HepG2 (cell line): ENCODE results near the gene TRIM67. TPM values are rescaled to one million over a fixed set of nuclear protein-coding genes. Genes with fewer than 3 reads are reported as not detected.
A peak's percentile ranks its signal among the peaks of the same experiment; 100 is the strongest.

Source experiments
- BCL6 ChIP-seq: IDR thresholded peaks from 2 replicates; pipeline ENCODE4 v1.6.1; 2016; ENCODE audit warnings: missing genetic modification reagents, missing compliant biosample characterization
- DPF2 ChIP-seq: sonication (generic); formaldehyde crosslinking; IDR thresholded peaks from 2 replicates; pipeline ENCODE4 v1.4.0; 2020; ENCODE audit warnings: mild to moderate bottlenecking, low read depth, missing genetic modification reagents, borderline replicate concordance
- GABPB1 ChIP-seq: IDR thresholded peaks from 2 replicates; pipeline ENCODE4 v1.6.1; 2016; ENCODE audit warnings: mild to moderate bottlenecking, missing genetic modification reagents, moderate library complexity, missing compliant biosample characterization
- ISL2 ChIP-seq: sonication (generic); formaldehyde crosslinking; IDR thresholded peaks from 2 replicates; pipeline ENCODE4 v1.5.0; 2020; ENCODE audit warnings: missing genetic modification reagents
- SOX13 ChIP-seq, 3 experiments: fragments of 450-650 bp in 1 of 3; sonication (generic) in 1 of 3; formaldehyde crosslinking in 1 of 3; IDR thresholded peaks in 2 of 3; conservative IDR thresholded peaks in 1 of 3; 2 replicates each; pipeline versions ENCODE4 v1.5.0 to v1.6.1; 2016 to 2020; ENCODE audit warnings: antibody characterized with exemption in 1 of 3, mild to moderate bottlenecking in 1 of 3, missing compliant biosample characterization in 1 of 3, missing genetic modification reagents in 1 of 3, moderate library complexity in 1 of 3
- TAF15 ChIP-seq: fragments of 200-400 bp; formaldehyde crosslinking; IDR thresholded peaks from one replicate; pipeline ENCODE4 v1.6.1; 2018; ENCODE audit warnings: mild to moderate bottlenecking, low read depth, low read length; ENCODE audit not compliant: poor library complexity, severe bottlenecking
- TCF12 ChIP-seq, 2 experiments: fragments of 450-650 bp in 1 of 2; sonication (generic) in 1 of 2; formaldehyde crosslinking in 1 of 2; IDR thresholded peaks; 2 replicates each; pipeline versions ENCODE4 v1.6.1 to v1.8.0; 2017 to 2022; ENCODE audit warnings: antibody characterized with exemption in 1 of 2, mild to moderate bottlenecking in 1 of 2, missing genetic modification reagents in 1 of 2, moderate library complexity in 1 of 2
- ZNF776 ChIP-seq: sonication (generic); formaldehyde crosslinking; IDR thresholded peaks from 2 replicates; pipeline ENCODE4 v1.4.0; 2020; ENCODE audit warnings: mild to moderate bottlenecking, missing genetic modification reagents
- polyA plus RNA-seq, 8 experiments: library from polyadenylated mRNA; depleted of rRNA in 3 of 8; stranded (reverse) in 7 of 8; unstranded in 1 of 8; fragments of >200 nt; fragmentation: Illumina TruSeq in 4 of 8; extraction: Trizol in 4 of 8; gene quantifications; 2 replicates each; pipeline versions ENCODE4 v1.2.1 to v1.2.3, GENCODE V29; 2011 to 2016; ENCODE audit warnings: low read depth in 4 of 8, missing spikeins in 1 of 8, mixed read lengths in 1 of 8; ENCODE audit not compliant: insufficient read depth in 1 of 8
- total RNA-seq, 5 experiments: library from RNA; depleted of rRNA; stranded (reverse); fragments of >200 nt; fragmentation: Illumina TruSeq; extraction: Trizol; gene quantifications; 2 replicates each; pipeline ENCODE4 v1.2.3, GENCODE V29; 2016; ENCODE audit warnings: low read depth in 1 of 5
- TF ChIP-seq, protein P1 (sequence below): IDR thresholded peaks from 2 replicates; pipeline ENCODE4 v1.4.0; 2020; ENCODE audit warnings: mild to moderate bottlenecking, missing genetic modification reagents
- TF ChIP-seq, protein P2 (sequence below): sonication (generic); formaldehyde crosslinking; IDR thresholded peaks from 2 replicates; pipeline ENCODE4 v1.9.0; 2022; ENCODE audit warnings: missing genetic modification reagents, mild to moderate bottlenecking, borderline replicate concordance
- TF ChIP-seq, protein P3 (sequence below): sonication (generic); formaldehyde crosslinking; IDR thresholded peaks from 2 replicates; pipeline ENCODE4 v1.9.0; 2021; ENCODE audit warnings: missing genetic modification reagents, borderline replicate concordance
- TF ChIP-seq, protein P4 (sequence below), 2 experiments: sonication (generic) in 1 of 2; formaldehyde crosslinking in 1 of 2; IDR thresholded peaks; 2 replicates each; pipeline versions ENCODE4 v1.4.0 to v1.6.1; 2016 to 2020; ENCODE audit warnings: borderline replicate concordance in 1 of 2, low read depth in 1 of 2, mild to moderate bottlenecking in 1 of 2, missing genetic modification reagents in 1 of 2

Gene TRIM67
- total and polyA plus RNA-seq, 2 of the 13 experiments (the other 11 are each of a cell fraction or from before 2014, with no cell fraction given) = not detected

DNA sequence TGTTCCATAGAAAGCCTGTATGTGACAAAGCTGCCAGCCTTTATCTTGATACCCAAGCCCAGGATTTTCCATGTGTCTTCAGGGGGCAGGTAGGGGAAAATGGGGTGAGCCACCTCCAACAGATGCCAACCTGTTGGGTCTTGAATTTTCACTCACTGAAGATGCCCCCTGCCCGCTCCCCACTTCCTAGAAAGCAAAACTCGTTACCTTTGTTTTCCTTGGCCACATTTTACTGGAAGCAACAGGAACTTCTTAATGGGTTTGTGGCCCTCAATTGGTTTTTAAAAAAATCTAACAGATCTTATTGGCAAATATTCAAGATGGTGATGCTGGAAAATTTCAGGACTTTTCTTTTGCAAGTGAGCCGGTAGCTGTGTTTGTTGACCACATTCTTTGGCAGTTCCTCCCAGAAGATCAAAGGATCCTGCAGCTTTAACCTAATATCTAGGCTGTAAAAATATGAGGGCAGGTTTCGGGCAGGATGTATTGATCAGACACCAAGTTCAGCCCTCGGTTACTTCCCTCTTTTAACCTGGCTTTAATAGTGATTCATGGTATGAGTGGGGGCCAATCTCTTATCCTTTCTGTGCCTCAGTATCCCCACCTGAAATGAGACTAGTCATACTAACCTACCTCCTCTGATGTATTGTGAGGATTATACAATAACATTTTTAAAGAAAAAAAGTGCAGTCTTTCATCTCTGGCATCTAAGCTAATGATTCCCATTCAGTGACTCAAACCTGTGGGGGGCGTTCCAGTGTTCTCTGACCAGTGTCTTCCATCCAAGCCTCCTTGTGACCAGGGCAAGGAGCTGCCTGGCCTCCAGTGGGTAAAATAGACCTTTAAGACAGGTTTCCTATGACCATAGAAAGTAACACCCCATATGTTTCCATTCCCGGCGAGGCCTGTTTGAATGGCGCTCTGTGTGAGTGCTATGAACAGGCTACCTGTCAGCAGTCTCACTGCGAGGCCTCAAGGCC is 57.9 kb downstream of the TRIM67 start (continued):
- TF ChIP-seq, protein P1, sequence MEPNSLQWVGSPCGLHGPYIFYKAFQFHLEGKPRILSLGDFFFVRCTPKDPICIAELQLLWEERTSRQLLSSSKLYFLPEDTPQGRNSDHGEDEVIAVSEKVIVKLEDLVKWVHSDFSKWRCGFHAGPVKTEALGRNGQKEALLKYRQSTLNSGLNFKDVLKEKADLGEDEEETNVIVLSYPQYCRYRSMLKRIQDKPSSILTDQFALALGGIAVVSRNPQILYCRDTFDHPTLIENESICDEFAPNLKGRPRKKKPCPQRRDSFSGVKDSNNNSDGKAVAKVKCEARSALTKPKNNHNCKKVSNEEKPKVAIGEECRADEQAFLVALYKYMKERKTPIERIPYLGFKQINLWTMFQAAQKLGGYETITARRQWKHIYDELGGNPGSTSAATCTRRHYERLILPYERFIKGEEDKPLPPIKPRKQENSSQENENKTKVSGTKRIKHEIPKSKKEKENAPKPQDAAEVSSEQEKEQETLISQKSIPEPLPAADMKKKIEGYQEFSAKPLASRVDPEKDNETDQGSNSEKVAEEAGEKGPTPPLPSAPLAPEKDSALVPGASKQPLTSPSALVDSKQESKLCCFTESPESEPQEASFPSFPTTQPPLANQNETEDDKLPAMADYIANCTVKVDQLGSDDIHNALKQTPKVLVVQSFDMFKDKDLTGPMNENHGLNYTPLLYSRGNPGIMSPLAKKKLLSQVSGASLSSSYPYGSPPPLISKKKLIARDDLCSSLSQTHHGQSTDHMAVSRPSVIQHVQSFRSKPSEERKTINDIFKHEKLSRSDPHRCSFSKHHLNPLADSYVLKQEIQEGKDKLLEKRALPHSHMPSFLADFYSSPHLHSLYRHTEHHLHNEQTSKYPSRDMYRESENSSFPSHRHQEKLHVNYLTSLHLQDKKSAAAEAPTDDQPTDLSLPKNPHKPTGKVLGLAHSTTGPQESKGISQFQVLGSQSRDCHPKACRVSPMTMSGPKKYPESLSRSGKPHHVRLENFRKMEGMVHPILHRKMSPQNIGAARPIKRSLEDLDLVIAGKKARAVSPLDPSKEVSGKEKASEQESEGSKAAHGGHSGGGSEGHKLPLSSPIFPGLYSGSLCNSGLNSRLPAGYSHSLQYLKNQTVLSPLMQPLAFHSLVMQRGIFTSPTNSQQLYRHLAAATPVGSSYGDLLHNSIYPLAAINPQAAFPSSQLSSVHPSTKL (CRISPR knock-in tag) = peak; percentile 91
- TF ChIP-seq TCF12 (IDR thresholded peaks at IDR 0.05) (no peak), TCF12 (CRISPR knock-in tag; IDR thresholded peaks at IDR 0.05) (no peak), GABPB1 (no peak), ZNF776 (CRISPR knock-in tag) (no peak), BCL6 (CRISPR knock-in tag) (peak; percentile 88), SOX13 (IDR thresholded peaks at IDR 0.05) (no peak), SOX13 (CRISPR knock-in tag; conservative IDR thresholded peaks at IDR 0.05 in 1 of 2, IDR thresholded peaks at IDR 0.05 in 1 of 2) (peak in 1 of 2 experiments; percentile 73; a peak in 2 of 4 replicates), DPF2 (CRISPR knock-in tag) (peak; percentile 63; the same call in 1 of the 2 replicates), TAF15 (no peak), ISL2 (CRISPR knock-in tag) (peak; percentile 90)
- TF ChIP-seq, protein P2, sequence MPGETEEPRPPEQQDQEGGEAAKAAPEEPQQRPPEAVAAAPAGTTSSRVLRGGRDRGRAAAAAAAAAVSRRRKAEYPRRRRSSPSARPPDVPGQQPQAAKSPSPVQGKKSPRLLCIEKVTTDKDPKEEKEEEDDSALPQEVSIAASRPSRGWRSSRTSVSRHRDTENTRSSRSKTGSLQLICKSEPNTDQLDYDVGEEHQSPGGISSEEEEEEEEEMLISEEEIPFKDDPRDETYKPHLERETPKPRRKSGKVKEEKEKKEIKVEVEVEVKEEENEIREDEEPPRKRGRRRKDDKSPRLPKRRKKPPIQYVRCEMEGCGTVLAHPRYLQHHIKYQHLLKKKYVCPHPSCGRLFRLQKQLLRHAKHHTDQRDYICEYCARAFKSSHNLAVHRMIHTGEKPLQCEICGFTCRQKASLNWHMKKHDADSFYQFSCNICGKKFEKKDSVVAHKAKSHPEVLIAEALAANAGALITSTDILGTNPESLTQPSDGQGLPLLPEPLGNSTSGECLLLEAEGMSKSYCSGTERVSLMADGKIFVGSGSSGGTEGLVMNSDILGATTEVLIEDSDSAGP (CRISPR knock-in tag) = no peak
- TF ChIP-seq, protein P3, sequence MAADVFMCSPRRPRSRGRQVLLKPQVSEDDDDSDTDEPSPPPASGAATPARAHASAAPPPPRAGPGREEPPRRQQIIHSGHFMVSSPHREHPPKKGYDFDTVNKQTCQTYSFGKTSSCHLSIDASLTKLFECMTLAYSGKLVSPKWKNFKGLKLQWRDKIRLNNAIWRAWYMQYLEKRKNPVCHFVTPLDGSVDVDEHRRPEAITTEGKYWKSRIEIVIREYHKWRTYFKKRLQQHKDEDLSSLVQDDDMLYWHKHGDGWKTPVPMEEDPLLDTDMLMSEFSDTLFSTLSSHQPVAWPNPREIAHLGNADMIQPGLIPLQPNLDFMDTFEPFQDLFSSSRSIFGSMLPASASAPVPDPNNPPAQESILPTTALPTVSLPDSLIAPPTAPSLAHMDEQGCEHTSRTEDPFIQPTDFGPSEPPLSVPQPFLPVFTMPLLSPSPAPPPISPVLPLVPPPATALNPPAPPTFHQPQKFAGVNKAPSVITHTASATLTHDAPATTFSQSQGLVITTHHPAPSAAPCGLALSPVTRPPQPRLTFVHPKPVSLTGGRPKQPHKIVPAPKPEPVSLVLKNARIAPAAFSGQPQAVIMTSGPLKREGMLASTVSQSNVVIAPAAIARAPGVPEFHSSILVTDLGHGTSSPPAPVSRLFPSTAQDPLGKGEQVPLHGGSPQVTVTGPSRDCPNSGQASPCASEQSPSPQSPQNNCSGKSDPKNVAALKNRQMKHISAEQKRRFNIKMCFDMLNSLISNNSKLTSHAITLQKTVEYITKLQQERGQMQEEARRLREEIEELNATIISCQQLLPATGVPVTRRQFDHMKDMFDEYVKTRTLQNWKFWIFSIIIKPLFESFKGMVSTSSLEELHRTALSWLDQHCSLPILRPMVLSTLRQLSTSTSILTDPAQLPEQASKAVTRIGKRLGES (CRISPR knock-in tag) = no peak
- TF ChIP-seq, protein P4, sequence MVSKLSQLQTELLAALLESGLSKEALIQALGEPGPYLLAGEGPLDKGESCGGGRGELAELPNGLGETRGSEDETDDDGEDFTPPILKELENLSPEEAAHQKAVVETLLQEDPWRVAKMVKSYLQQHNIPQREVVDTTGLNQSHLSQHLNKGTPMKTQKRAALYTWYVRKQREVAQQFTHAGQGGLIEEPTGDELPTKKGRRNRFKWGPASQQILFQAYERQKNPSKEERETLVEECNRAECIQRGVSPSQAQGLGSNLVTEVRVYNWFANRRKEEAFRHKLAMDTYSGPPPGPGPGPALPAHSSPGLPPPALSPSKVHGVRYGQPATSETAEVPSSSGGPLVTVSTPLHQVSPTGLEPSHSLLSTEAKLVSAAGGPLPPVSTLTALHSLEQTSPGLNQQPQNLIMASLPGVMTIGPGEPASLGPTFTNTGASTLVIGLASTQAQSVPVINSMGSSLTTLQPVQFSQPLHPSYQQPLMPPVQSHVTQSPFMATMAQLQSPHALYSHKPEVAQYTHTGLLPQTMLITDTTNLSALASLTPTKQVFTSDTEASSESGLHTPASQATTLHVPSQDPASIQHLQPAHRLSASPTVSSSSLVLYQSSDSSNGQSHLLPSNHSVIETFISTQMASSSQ (IDR thresholded peaks at IDR 0.05; ENCODE audit: low read depth) = no peak; the same call in 1 of the 2 replicates
- TF ChIP-seq, protein P4 (CRISPR knock-in tag; IDR thresholded peaks at IDR 0.05; ENCODE audit: borderline replicate concordance) = peak; percentile 40; the same call in 1 of the 2 replicates
